NCI-H510A treated with DMSO at 0.1 percent for 48 hours (cell line): ENCODE data around the gene RFLNA.
"Not testable (repeated sequence)": the region's sequence is repeated elsewhere in the genome, so short reads cannot be mapped to it uniquely, and the experiment has no call there.

Source experiments
- DNase-seq: peaks from one replicate; lab custom pipeline; 2025; lab: John Stamatoyannopoulos, UW

Gene RFLNA

GRCh38 chr12:124321556-124322270 lies 26.8 kb downstream of the RFLNA start:
- no peak for DNase-seq

- no peak for DNase-seq
Observed at GRCh38 chr12:124322271-124322998, 27.5 kb downstream of the RFLNA start.

- not testable (repeated sequence) for DNase-seq
Observed at GRCh38 chr12:124322999-124323328, 28.1 kb downstream of the RFLNA start.

- DNase-seq: no peak
Observed at GRCh38 chr12:124323771-124324530, 29.1 kb downstream of the RFLNA start.

GRCh38 chr12:124324803-124325705 lies 30.2 kb downstream of the RFLNA start:
- DNase-seq: no peak

- DNase-seq: no peak
Observed at GRCh38 chr12:124326104-124326503, 31.2 kb downstream of the RFLNA start.

GRCh38 chr12:124326871-124327270 lies 32.0 kb downstream of the RFLNA start:
- DNase-seq: no peak

- no peak for DNase-seq
Observed at GRCh38 chr12:124327362-124328043, 32.6 kb downstream of the RFLNA start.

GRCh38 chr12:124328116-124328515 lies 33.2 kb downstream of the RFLNA start:
- DNase-seq: no peak

GRCh38 chr12:124328636-124329035 lies 33.7 kb downstream of the RFLNA start:
- no peak for DNase-seq

GRCh38 chr12:124332058-124332672 lies 37.3 kb downstream of the RFLNA start:
- DNase-seq: no peak

GRCh38 chr12:124332900-124333299 lies 38.0 kb downstream of the RFLNA start:
- no peak for DNase-seq

GRCh38 chr12:124333724-124334123 lies 38.8 kb downstream of the RFLNA start:
- DNase-seq: no peak

- no peak for DNase-seq
Observed at GRCh38 chr12:124334266-124334665, 39.4 kb downstream of the RFLNA start.

- no peak for DNase-seq
Observed at GRCh38 chr12:124334976-124335375, 40.1 kb downstream of the RFLNA start.

- DNase-seq: no peak
Observed at GRCh38 chr12:124335426-124336183, 40.7 kb downstream of the RFLNA start.

- no peak for DNase-seq
Observed at GRCh38 chr12:124336184-124336437, 41.2 kb downstream of the RFLNA start.

- no peak for DNase-seq
Observed at GRCh38 chr12:124336742-124337520, 42.0 kb downstream of the RFLNA start.

GRCh38 chr12:124337622-124338021 lies 42.7 kb downstream of the RFLNA start:
- no peak for DNase-seq

GRCh38 chr12:124338448-124338847 lies 43.6 kb downstream of the RFLNA start:
- no peak for DNase-seq
